HG02884 (cell line): ENCODE measurements around the gene RUFY3.
"Not testable (repeated sequence)": the region's sequence is repeated elsewhere in the genome, so short reads cannot be mapped to it uniquely, and the experiment has no call there.

Experiments used
- ATAC-seq: cut with Tn5 transposase; IDR thresholded peaks from one replicate; pipeline ENCODE4 v1.9.1; 2021; ENCODE audit warnings: mild to moderate bottlenecking, moderate library complexity; ENCODE audit not compliant: unreplicated experiment

The RUFY3 gene

DNA sequence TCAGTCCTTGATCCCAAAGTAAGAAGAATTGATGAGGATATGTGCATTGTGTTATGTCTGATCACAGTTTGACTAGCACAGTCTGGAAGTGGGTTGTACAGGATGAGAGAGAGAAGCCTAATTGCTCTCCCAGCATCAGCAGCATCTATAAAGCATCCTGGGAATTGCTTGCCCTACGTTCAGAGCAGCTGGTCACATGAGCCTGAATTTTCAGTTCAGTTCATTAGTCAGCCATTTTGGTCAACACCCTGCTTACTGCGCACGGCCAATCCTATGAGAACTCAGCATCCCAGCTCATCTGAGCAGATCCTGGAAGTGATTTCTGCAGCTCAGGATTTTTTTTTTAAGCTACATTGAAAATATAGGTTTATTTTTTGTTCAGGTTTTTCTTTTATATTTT is at the start of gene RUFY3:
Gene RUFY3 (plus strand): TSS at position 218 of the 400 bp plus-strand sequence. CDS start 610 bp downstream, outside the sequence.
- ATAC-seq = no peak

GRCh38 chr4:70674191-70674590 is 47.6 kb upstream of the RUFY3 start:
- ATAC-seq = no peak

GRCh38 chr4:70674731-70675130 is 47.0 kb upstream of the RUFY3 start:
- no peak for ATAC-seq

GRCh38 chr4:70676554-70677090 is 45.1 kb upstream of the RUFY3 start:
- ATAC-seq = no peak

- ATAC-seq = peak; percentile 84
These were observed 43.3 kb upstream of the RUFY3 start for GRCh38 chr4:70678383-70678999.

DNA sequence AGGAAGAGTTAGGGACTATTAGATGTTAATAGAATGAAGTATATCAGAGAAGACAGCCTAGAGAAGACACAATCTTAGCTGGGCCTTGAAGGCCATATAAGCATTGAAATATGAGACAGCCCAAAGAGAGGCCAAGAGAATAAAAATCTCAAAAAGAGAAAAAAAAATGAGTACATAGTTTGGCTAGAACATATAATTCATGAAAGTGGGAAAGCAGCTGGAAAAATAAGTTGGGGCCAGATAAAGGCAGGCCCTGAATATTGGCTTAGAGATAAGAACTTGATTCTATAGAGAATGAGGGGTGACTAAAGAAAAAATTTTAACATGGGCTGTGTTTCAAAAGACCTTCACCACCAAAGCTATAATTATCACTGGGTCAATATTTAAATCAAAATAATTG is 40.8 kb upstream of the RUFY3 start:
- no peak for ATAC-seq

DNA sequence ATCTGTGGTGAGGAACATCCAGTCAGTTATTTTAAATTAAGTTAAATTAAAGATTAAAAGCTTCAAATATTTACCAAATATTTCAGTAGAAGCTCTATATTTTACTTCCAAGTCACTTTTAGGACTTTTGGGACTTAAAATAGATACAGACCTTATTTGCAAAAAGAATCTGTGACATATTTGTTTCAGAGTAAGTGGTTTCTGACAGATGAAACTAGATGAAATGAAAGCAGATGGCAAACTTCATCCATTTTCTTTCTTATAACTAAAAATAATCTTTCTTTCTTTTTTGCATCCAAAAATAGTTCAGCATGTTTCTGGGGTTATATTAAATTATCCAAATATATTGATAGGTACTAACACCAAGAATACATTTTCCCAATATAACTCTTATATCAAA is 40.1 kb upstream of the RUFY3 start:
- no peak for ATAC-seq

GRCh38 chr4:70682142-70682541 is 39.6 kb upstream of the RUFY3 start:
- ATAC-seq = not testable (repeated sequence)

DNA sequence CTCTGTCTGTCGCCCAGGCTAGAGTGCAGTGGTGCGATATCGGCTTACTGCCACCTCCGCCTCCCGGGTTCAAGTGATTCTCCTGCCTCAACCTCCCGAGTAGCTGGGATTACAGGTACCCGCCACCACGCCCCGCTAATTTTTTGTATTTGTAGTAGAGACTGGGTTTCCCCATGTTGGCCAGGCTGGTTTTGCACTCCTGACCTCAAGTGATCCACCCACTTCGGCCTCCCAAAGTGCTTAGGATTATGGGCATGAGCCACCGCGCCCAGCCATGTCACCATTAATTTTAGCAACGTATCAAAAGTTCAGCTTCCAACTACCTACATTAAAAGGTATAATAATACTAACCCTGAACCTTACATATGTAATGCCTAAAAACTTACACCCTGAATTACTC is 34.4 kb upstream of the RUFY3 start:
- no peak for ATAC-seq

GRCh38 chr4:70687821-70688794 is 33.7 kb upstream of the RUFY3 start, which contains the start of gene UTP3:
Gene UTP3 (plus strand): TSS chr4:70688532. CDS start chr4:70688678, 146 bp downstream.
- peak; percentile 90 for ATAC-seq

DNA sequence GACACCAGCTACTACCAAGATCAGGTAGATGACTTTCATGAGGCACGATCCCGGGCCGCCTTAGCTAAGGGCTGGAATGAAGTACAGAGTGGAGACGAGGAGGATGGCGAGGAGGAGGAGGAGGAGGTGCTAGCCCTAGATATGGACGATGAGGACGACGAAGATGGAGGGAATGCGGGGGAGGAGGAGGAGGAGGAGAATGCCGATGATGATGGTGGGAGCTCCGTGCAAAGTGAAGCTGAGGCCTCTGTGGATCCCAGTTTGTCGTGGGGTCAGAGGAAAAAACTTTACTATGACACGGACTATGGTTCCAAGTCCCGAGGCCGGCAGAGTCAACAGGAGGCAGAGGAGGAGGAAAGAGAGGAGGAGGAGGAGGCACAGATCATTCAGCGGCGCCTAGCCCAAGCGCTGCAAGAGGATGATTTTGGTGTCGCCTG is 33.0 kb upstream of the RUFY3 start:
- no peak for ATAC-seq

- no peak for ATAC-seq
These were observed 30.1 kb upstream of the RUFY3 start for GRCh38 chr4:70691661-70692060.

DNA sequence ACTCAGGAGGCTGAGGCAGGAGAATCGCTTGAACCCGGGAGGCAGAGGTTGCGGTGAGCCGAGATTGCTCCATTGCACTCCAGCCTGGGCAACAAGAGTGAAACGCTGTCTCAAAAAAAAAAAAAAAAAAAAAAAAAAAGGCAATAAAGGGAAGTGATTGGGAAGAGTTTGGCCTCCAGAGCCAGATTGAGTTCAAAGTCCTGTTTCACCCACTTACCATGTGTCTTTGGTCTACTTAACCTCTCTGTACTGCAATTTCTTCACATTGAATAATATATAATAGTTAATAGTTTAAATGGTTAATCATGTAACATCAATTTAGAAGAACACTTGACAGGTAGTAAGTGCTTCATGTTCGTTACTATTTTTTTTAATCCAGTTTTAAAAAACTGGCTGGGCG is 27.1 kb upstream of the RUFY3 start:
- not testable (repeated sequence) for ATAC-seq

- ATAC-seq = not testable (repeated sequence)
These were observed 23.3 kb upstream of the RUFY3 start for GRCh38 chr4:70698435-70698834.

GRCh38 chr4:70700712-70701111 is 21.1 kb upstream of the RUFY3 start:
- no peak for ATAC-seq

DNA sequence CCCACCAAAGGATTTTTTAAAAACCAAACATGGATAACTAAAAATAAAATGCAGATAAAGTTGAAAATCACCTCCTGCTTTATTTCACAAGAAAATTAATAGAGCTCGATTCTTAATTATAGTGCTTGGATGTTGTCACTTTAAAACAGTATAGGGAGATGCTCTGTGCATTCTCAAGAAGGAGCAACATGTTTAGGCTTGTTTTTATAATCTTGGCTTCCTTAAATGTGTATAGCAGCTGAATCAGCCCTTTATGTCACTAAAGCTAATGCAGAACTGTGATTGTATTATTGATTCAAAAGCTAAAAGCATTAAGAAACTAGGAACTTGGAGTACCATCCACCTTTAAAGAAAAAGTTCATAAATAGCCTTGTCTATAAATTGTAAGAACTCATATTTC is 20.5 kb upstream of the RUFY3 start:
- ATAC-seq = no peak

- ATAC-seq = not testable (repeated sequence)
These were observed 19.2 kb upstream of the RUFY3 start for GRCh38 chr4:70702592-70702991.

DNA sequence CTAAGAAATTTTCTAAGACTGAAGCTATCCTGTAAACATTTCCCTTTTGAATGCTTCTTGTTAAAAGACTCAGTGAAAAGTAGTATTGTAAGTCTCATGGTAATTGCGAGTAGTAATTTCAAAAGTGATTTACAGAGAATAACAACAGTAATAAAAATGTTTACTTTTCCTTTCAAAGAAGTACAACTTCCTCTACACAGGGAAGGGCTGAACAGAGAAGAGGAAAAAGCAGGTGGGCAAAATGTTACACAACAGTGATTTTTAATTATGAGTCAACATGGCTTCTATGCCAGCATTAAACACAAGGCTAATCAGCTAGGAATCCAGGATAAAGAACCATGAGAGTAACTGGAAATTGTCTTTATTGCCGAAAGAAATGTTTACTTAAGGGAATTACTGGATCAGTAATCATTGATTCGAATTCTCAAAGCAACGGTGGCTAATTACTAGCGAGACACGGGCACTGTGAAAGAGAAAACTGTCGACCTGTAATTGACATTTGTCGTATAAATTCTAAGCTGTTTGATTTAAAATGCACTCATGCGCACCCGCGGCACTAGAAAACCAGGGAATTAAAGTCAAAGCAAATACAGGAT is 18.0 kb upstream of the RUFY3 start:
- no peak for ATAC-seq

DNA sequence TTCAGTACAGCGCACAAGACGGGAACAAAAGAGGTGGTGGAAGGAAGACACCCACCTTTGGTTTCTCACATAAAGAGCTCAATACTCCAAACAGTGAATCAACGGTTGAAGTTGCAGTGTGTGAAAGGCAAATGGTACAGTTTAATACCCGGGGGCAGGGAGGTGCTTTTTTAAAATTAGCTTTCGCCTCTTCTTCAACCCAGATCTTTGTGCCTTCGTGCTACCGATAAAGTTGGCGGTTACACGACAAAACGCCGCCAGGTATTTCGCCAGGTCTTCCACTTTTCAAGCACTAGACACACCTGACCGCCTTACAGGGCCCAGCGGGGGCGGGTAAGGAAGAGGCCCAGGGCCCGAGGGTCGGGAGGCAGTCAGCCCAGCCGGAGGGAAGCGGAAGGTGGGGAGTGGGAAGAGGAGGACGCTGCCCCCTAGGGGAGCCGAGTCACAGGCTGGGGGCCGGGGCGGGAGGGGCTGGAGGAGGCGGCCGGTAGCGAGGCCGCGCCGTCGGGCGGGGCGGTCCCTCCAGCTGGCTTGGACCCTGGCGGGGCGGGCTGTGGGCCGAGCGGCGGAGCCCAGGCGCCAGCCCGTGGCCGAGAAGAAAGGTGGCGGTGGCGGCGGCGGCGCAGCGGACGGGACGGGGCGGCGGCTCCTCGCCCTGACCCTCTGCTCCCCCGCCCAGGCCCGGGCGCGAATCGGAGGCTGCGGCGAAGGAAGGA is 17.4 kb upstream of the RUFY3 start:
- peak; percentile 56 for ATAC-seq

- peak; percentile 22 for ATAC-seq
These were observed 16.9 kb upstream of the RUFY3 start for GRCh38 chr4:70704931-70705182.
